ENCODE results near the gene IFIT1B.

- TF ChIP-seq FOXM1 (IDR thresholded peaks at IDR 0.05; ENCODE audit: low read depth, low read length), result no peak
- TF ChIP-seq E2F4 (IDR thresholded peaks at IDR 0.05; ENCODE audit: low read depth, low read length), result no peak
- TF ChIP-seq EP300 (IDR thresholded peaks at IDR 0.05; ENCODE audit: borderline replicate concordance in 1 of 2, control insufficient read depth in 1 of 2, low read depth in 2 of 2, low read length in 2 of 2), result no peak
- no peak for TF ChIP-seq ELK1 (IDR thresholded peaks at IDR 0.05; ENCODE audit: low read depth, low read length)
- no peak for TF ChIP-seq MTA2 (IDR thresholded peaks at IDR 0.05; ENCODE audit: low read depth)
- TF ChIP-seq MXI1 (IDR thresholded peaks at IDR 0.05; ENCODE audit: low read depth, low read length), result no peak
- TF ChIP-seq CTCF (IDR thresholded peaks at IDR 0.05 in 2 of 3, conservative IDR thresholded peaks at IDR 0.05 in 1 of 3; ENCODE audit: control insufficient read depth in 2 of 3, extremely low read depth in 1 of 3, insufficient read depth in 1 of 3, low read depth in 3 of 3, low read length in 3 of 3), result no peak
- TF ChIP-seq SIN3A (IDR thresholded peaks at IDR 0.05; ENCODE audit: low read depth, low read length), result no peak
- no peak for TF ChIP-seq CEBPB (IDR thresholded peaks at IDR 0.05; ENCODE audit: borderline replicate concordance in 1 of 2, low read depth in 2 of 2, low read length in 2 of 2)
- no peak for TF ChIP-seq TCF3 (IDR thresholded peaks at IDR 0.05; ENCODE audit: borderline replicate concordance, insufficient read depth, low read depth, low read length)
- no peak for TF ChIP-seq CHD2 (IDR thresholded peaks at IDR 0.05; ENCODE audit: borderline replicate concordance, low read depth, low read length)
- no peak for TF ChIP-seq TAF1 (IDR thresholded peaks at IDR 0.05; ENCODE audit: borderline replicate concordance, low read depth, low read length)
- no peak for TF ChIP-seq YY1 (IDR thresholded peaks at IDR 0.05; ENCODE audit: low read depth, low read length)
Observed at GRCh38 chr10:89351780-89352597, 25.9 kb upstream of the IFIT1B start.
